HG03175 (cell line): ENCODE data around the gene PAPOLB.

Experiments
- ATAC-seq: cut with Tn5 transposase; IDR thresholded peaks from one replicate; pipeline ENCODE4 v1.9.1; 2021; ENCODE audit warnings: mild to moderate bottlenecking, moderate library complexity; ENCODE audit not compliant: unreplicated experiment

The PAPOLB gene

GRCh38 chr7:4825081-4825480 is 36.7 kb downstream of the PAPOLB start:
- no peak for ATAC-seq

GRCh38 chr7:4824120-4824775 is 37.6 kb downstream of the PAPOLB start:
- ATAC-seq, result no peak

- ATAC-seq, result no peak
Observed at GRCh38 chr7:4823441-4824119, 38.2 kb downstream of the PAPOLB start.

GRCh38 chr7:4822677-4823076 is 39.2 kb downstream of the PAPOLB start:
- ATAC-seq, result no peak

GRCh38 chr7:4820967-4821471 is 40.8 kb downstream of the PAPOLB start:
- no peak for ATAC-seq

- no peak for ATAC-seq
Observed at GRCh38 chr7:4820405-4820966, 41.3 kb downstream of the PAPOLB start.

GRCh38 chr7:4819560-4820404 is 42.0 kb downstream of the PAPOLB start:
- ATAC-seq, result no peak

- ATAC-seq, result no peak
Observed at GRCh38 chr7:4818000-4818794, 43.6 kb downstream of the PAPOLB start.

- ATAC-seq, result no peak
Observed at GRCh38 chr7:4817178-4817901, 44.5 kb downstream of the PAPOLB start.

GRCh38 chr7:4816419-4817080 is 45.3 kb downstream of the PAPOLB start:
- no peak for ATAC-seq

GRCh38 chr7:4815609-4816418 is 46.0 kb downstream of the PAPOLB start:
- no peak for ATAC-seq

GRCh38 chr7:4815121-4815520 is 46.7 kb downstream of the PAPOLB start:
- ATAC-seq, result no peak

- no peak for ATAC-seq
Observed at GRCh38 chr7:4814433-4814832, 47.4 kb downstream of the PAPOLB start.

GRCh38 chr7:4809666-4810065 is 52.2 kb downstream of the PAPOLB start:
- ATAC-seq, result no peak

- ATAC-seq, result no peak
Observed at GRCh38 chr7:4809091-4809591, 52.7 kb downstream of the PAPOLB start.

GRCh38 chr7:4808565-4808964 is 53.3 kb downstream of the PAPOLB start:
- no peak for ATAC-seq

GRCh38 chr7:4808026-4808425 is 53.8 kb downstream of the PAPOLB start:
- no peak for ATAC-seq
